OCI-LY3 (cell line): ENCODE results near the gene CHRM3.

ENCODE experiments used
- H2AFZ ChIP-seq: fragments of 200-600, 300-600 bp; shearing (Covaris generic); 2 replicates; pipeline ENCODE4 v1.6.0; 2014; ENCODE audit warnings: antibody characterized with exemption, low read depth, low read length
- H3K27ac ChIP-seq: fragments of 200-600, 300-600 bp; sonication (generic); 2 replicates; pipeline ENCODE4 v1.5.1; 2014; ENCODE audit warnings: mild to moderate bottlenecking, low read length, moderate library complexity, mixed read lengths
- H3K27me3 ChIP-seq: fragments of 200-600, 300-600 bp; sonication (generic); 2 replicates; pipeline ENCODE4 v1.6.1; 2014; ENCODE audit warnings: low read depth, low read length, mixed read lengths
- H3K36me3 ChIP-seq: fragments of 200-600, 300-600 bp; sonication (generic); replicated peaks from 2 replicates; pipeline ENCODE3; 2014; ENCODE audit warnings: low read depth, low read length, mixed read lengths
- H3K4me1 ChIP-seq: fragments of 300-600, 200-600 bp; sonication (generic); 2 replicates; pipeline ENCODE4 v1.6.1; 2014; ENCODE audit warnings: low read length, mixed read lengths
- H3K4me2 ChIP-seq: fragments of 200-600, 300-600 bp; sonication (generic); 2 replicates; pipeline ENCODE4 v1.6.1; 2014; ENCODE audit warnings: low read length, mixed read lengths
- H3K4me3 ChIP-seq: fragments of 300-600, 200-600 bp; sonication (generic); 2 replicates; pipeline ENCODE4 v1.5.1; 2014; ENCODE audit warnings: antibody characterized with exemption, mild to moderate bottlenecking, low read length, moderate library complexity
- H3K79me2 ChIP-seq: fragments of 300-600, 200-600 bp; shearing (Covaris generic); 2 replicates; pipeline ENCODE4 v1.6.1; 2014; ENCODE audit warnings: mild to moderate bottlenecking, low read length, mixed read lengths
- H3K9ac ChIP-seq: fragments of 300-600, 200-600 bp; shearing (Covaris generic); 2 replicates; pipeline ENCODE4 v1.6.0; 2014; ENCODE audit warnings: mild to moderate bottlenecking, low read length, moderate library complexity
- H3K9me3 ChIP-seq: fragments of 200-600, 300-600 bp; shearing (Covaris generic); 2 replicates; pipeline ENCODE4 v1.6.1; 2014; ENCODE audit warnings: low read length, mixed read lengths; ENCODE audit not compliant: insufficient read depth
- H4K20me1 ChIP-seq: fragments of 200-600, 300-600 bp; sonication (generic); 2 replicates; pipeline ENCODE4 v1.6.1; 2016; ENCODE audit warnings: low read length, mixed read lengths; ENCODE audit not compliant: insufficient read depth
- CTCF ChIP-seq: fragments of 200-600, 300-600 bp; sonication (generic); IDR thresholded peaks from 2 replicates; pipeline ENCODE4 v1.5.1; 2014; ENCODE audit warnings: antibody characterized with exemption, low read length, low read depth
- EZH2phosphoT487 ChIP-seq: fragments of 200-600 bp; shearing (Covaris generic); IDR thresholded peaks from 2 replicates; pipeline ENCODE4 v1.6.1; 2018; ENCODE audit warnings: antibody characterized with exemption, mixed run types, low read depth

CHRM3 gene

GRCh38 chr1:239349699-239350098 lies 36.7 kb upstream of the CHRM3 start:
- Histone ChIP-seq H3K4me2 (no peak overlapping the region), H2AFZ (no peak overlapping the region), H3K9me3 (no peaks in the 10 kb centered on the region), H3K27me3 (no peaks in the 10 kb centered on the region), H3K27ac (no peak overlapping the region), H3K9ac (no peak overlapping the region), H3K4me1 (no peaks in the 10 kb centered on the region), H3K79me2 (no peaks in the 10 kb centered on the region), H4K20me1 (no peaks in the 10 kb centered on the region), H3K4me3 (no peak overlapping the region), H3K36me3 (no peaks in the 10 kb centered on the region)
- TF ChIP-seq EZH2phosphoT487: no peak
- TF ChIP-seq CTCF: no peak

GRCh38 chr1:239353536-239353935 lies 32.8 kb upstream of the CHRM3 start:
- no peak overlapping the region for H3K9ac ChIP-seq
- H3K36me3 ChIP-seq: no peaks in the 10 kb centered on the region
- H2AFZ ChIP-seq: no peak overlapping the region
- no peak overlapping the region for H3K4me3 ChIP-seq
- TF ChIP-seq EZH2phosphoT487 (no peak), CTCF (no peak)
- H3K79me2 ChIP-seq: no peaks in the 10 kb centered on the region
- no peak overlapping the region for H3K27ac ChIP-seq
- no peaks in the 10 kb centered on the region for H3K9me3 ChIP-seq
- no peak overlapping the region for H3K4me2 ChIP-seq
- no peaks in the 10 kb centered on the region for H4K20me1 ChIP-seq
- H3K27me3 ChIP-seq: no peaks in the 10 kb centered on the region
- H3K4me1 ChIP-seq: no peaks in the 10 kb centered on the region

- H3K79me2 ChIP-seq: no peaks in the 10 kb centered on the region
- no peaks in the 10 kb centered on the region for H3K4me1 ChIP-seq
- H3K36me3 ChIP-seq: no peaks in the 10 kb centered on the region
- H4K20me1 ChIP-seq: no peaks in the 10 kb centered on the region
- no peak overlapping the region for H3K4me3 ChIP-seq
- no peak overlapping the region for H2AFZ ChIP-seq
- H3K27me3 ChIP-seq: no peaks in the 10 kb centered on the region
- H3K4me2 ChIP-seq: no peak overlapping the region
- TF ChIP-seq EZH2phosphoT487: no peak
- TF ChIP-seq CTCF: no peak
- H3K9ac ChIP-seq: no peak overlapping the region
- H3K9me3 ChIP-seq: no peaks in the 10 kb centered on the region
- no peak overlapping the region for H3K27ac ChIP-seq
These were observed 32.1 kb upstream of the CHRM3 start for GRCh38 chr1:239354231-239354630.

GRCh38 chr1:239357867-239358266 lies 28.5 kb upstream of the CHRM3 start:
- no peaks in the 10 kb centered on the region for H3K27me3 ChIP-seq
- no peaks in the 10 kb centered on the region for H4K20me1 ChIP-seq
- no peaks in the 10 kb centered on the region for H3K9me3 ChIP-seq
- H3K36me3 ChIP-seq: no peaks in the 10 kb centered on the region
- no peak overlapping the region for H3K27ac ChIP-seq
- no peak overlapping the region for H3K4me2 ChIP-seq
- H3K4me1 ChIP-seq: no peaks in the 10 kb centered on the region
- H3K4me3 ChIP-seq: no peak overlapping the region
- no peak overlapping the region for H3K9ac ChIP-seq
- H2AFZ ChIP-seq: no peak overlapping the region
- TF ChIP-seq CTCF: no peak
- no peak for TF ChIP-seq EZH2phosphoT487
- H3K79me2 ChIP-seq: no peaks in the 10 kb centered on the region
